ENCODE measurements around the gene PDE11A. TPM values are rescaled to one million over a fixed set of nuclear protein-coding genes. Genes with fewer than 3 reads are reported as not detected.

The PDE11A gene
- total RNA-seq, 1 donor from 2014 or later = 1.2 TPM

DNA sequence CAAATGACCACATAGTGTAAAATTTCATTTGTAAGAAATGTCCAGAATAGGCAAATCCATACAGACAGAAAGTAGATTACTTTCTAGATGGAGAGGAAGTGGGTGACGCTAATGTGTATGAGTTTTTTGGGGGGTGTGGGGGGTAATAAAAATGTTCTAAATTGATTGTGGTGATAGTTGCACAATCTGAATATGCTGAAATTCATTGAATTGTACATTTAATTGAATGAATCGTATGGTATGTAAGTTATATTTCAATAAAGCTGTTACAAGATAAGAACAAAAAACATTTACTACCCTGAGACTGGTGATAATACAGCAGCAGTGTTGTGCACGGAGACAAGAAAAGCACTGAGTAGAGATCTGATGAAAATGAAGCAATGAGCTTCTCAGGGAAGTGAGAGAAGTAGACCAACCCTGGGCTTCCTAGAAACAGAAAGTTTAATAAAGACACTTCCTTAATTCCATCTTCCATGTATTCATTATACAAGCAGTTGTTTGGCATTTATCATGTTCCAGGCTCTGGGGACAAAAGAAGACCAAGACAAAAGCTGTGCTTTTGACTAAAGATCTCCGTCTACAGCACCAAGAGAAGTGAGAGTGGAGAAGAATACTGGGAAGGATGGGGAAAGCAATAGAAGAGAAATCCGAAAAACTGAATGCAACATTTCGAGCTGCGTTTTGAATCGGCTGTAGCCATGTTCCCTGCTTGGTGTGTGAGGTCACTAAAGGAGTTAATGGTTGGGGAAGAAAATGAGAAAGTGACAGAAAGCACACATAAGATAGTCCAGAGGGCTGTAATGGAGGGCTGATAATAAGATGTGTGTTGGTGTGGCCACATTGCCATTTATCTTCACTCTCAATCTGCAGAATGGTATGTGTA is 1.8 kb upstream of the PDE11A start:
- TF ChIP-seq, protein P1, sequence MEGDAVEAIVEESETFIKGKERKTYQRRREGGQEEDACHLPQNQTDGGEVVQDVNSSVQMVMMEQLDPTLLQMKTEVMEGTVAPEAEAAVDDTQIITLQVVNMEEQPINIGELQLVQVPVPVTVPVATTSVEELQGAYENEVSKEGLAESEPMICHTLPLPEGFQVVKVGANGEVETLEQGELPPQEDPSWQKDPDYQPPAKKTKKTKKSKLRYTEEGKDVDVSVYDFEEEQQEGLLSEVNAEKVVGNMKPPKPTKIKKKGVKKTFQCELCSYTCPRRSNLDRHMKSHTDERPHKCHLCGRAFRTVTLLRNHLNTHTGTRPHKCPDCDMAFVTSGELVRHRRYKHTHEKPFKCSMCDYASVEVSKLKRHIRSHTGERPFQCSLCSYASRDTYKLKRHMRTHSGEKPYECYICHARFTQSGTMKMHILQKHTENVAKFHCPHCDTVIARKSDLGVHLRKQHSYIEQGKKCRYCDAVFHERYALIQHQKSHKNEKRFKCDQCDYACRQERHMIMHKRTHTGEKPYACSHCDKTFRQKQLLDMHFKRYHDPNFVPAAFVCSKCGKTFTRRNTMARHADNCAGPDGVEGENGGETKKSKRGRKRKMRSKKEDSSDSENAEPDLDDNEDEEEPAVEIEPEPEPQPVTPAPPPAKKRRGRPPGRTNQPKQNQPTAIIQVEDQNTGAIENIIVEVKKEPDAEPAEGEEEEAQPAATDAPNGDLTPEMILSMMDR (conservative IDR thresholded peaks at IDR 0.05; ENCODE audit: low read depth, low read length) = no peak
- no peak overlapping the region for H3K4me3 ChIP-seq (ENCODE audit: low read depth, low read length)
- DNase-seq (ENCODE audit: low read depth) = no peak

DNA sequence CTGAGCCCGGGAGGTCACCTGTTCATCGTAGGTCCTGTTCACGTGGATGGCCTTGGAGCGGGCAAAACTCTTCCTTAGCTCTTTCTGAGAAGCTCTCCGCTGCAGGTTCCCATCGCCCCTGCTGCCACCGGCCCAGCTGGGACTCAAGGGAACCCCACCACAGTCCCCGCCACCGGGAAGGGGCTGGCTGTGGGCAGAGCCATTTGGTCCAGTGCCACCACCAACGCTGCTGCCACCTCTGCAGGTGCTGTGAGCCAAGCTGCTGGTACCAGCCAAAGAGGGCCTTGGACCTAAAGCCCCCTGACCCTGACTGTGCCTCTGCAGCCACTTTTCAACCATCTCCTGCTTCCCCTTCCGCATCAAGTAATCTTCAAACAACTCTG is 586 bp downstream of the PDE11A start:
- DNase-seq (ENCODE audit: low read depth) = no peak
- TF ChIP-seq, protein P1 (conservative IDR thresholded peaks at IDR 0.05; ENCODE audit: low read depth, low read length) = no peak
- peak overlapping the region; percentile 74 for H3K4me3 ChIP-seq (ENCODE audit: low read depth, low read length)

DNA sequence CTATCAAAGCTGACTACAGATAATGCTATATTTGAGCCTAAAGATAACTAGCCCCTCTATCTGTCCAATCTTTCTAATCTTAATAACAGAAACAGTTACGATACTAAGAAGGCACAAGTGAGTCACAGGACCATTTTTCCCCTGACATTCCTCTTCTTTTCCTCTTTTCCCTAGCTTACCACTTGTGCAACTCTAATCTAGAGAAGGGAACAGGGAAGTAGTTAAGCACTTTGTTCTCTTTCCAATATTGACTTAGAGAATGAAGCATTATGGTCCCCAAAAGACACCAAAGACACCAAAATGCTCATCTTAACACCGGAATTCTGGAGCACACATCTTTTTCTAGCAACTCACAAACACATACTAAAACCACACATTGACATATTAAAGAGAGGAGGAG is 1.8 kb downstream of the PDE11A start:
- DNase-seq (ENCODE audit: low read depth) = no peak
- TF ChIP-seq, protein P1 (conservative IDR thresholded peaks at IDR 0.05; ENCODE audit: low read depth, low read length) = no peak

DNA sequence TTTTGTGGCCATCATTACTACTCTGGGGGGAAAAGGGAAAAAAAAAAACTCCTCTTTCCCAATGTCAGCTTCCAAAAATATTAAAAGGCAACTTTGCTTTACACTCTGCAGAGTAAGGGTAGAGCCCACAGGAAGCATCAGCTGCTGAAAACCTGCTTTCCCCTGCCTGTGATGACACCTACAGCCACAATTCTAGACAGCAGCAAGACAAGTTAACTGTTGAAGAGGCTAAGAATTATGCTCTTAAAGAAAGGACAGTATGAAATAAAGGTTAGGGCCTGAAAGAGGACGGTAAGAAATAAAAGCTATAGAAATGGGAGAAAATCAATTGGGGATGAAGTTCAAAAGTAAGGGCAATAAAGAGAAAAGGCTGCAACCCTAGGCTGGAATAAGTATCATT is 3.0 kb downstream of the PDE11A start:
- no peak for DNase-seq (ENCODE audit: low read depth)
- H3K4me3 ChIP-seq (ENCODE audit: low read depth, low read length) = no peak overlapping the region
- TF ChIP-seq, protein P1 (conservative IDR thresholded peaks at IDR 0.05; ENCODE audit: low read depth, low read length) = peak; percentile 65

More for the DNA sequence above, 1.8 kb downstream of the PDE11A start:
- H3K4me3 ChIP-seq (ENCODE audit: low read depth, low read length) = no peak overlapping the region

DNA sequence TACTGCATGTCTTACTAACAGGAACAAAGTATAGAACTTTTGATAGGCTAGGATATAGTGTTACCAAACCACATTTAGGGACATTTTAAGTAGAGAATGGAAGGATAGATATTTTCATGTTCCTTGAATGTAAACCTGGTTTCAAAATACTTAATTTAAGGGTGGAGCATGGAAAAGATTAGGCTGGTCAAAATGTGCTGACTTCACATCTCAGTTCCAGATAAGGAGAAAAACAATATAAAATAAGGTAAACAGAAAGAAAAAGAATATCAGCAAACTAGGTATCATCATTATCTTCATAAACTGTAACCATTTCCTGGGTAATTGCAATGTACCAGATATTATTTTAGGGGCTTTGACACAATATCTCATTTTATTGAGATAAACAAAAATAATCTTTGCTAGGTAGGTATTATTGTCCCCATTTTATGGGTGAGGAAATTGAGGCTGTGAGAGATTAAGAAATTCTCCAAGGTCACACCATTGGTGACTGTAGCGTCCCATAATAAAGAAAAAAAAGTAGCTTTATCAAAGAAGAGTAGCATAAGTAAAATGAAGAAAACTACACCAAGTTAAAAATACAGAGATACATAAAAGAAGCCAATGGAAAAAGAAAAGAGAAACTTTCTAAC is 3.6 kb downstream of the PDE11A start:
- TF ChIP-seq, protein P1 (conservative IDR thresholded peaks at IDR 0.05; ENCODE audit: low read depth, low read length) = no peak
- no peak overlapping the region for H3K4me3 ChIP-seq (ENCODE audit: low read depth, low read length)
- DNase-seq (ENCODE audit: low read depth) = no peak

DNA sequence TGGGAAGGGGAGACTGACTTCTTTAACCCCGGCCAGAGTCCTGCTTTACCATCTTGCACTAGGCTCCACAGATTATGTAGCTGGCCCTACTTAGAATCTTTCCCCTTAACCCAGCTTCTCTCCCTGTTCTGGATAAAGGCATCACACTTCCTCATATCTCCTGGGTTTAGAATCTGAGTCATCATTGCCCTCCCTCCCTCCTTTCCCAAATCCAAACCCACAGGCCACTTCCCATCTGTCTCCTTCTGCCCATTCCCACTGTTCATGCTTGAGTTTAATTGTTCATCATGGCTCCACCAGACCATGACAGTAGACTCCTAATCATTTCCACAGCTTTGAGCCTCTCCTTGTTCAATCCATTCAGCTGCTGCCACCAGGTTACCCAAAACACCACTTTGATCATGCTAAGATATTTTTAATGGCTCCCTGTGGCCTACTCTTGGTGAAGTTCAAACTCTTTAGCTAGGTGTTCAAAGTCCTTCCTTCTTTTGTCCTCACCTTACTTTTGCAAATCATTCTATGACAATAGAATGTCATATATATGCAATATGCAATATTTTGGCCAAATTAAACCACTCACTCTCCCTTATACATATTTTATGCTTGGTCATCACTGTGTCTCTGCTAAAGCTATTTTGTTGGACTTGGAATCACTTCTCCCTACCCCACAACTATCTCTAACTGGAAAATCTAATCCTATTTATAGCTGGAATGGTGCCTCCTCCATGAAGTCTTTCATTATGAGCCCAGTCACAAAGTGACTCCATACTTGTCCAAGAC is 5.5 kb downstream of the PDE11A start:
- H3K4me3 ChIP-seq (ENCODE audit: low read depth, low read length) = no peak overlapping the region
- TF ChIP-seq, protein P1 (conservative IDR thresholded peaks at IDR 0.05; ENCODE audit: low read depth, low read length) = no peak
- peak; percentile 48 for DNase-seq (ENCODE audit: low read depth)

Measured in epithelial cell of proximal tubule (primary cell).